ENCODE results near the gene PSMD7. TPM values are rescaled to one million over a fixed set of nuclear protein-coding genes. Genes with fewer than 3 reads are reported as not detected.
"Not testable (repeated sequence)": the region's sequence is repeated elsewhere in the genome, so short reads cannot be mapped to it uniquely, and the experiment has no call there.

PSMD7 gene
- polyA plus RNA-seq, 1 donor: 81.2 TPM

GRCh38 chr16:74297145-74297665 is 591 bp downstream of the PSMD7 start:
- DNase-seq: no peak

GRCh38 chr16:74298104-74298503 is 1.5 kb downstream of the PSMD7 start:
- DNase-seq: no peak

GRCh38 chr16:74302341-74302740 is 5.7 kb downstream of the PSMD7 start:
- DNase-seq: no peak

- no peak for DNase-seq
These were observed 7.7 kb downstream of the PSMD7 start for GRCh38 chr16:74304164-74304834.

GRCh38 chr16:74304835-74305176 is 8.2 kb downstream of the PSMD7 start:
- DNase-seq: no peak

GRCh38 chr16:74305281-74305680 is 8.7 kb downstream of the PSMD7 start:
- no peak for DNase-seq

GRCh38 chr16:74305978-74306784 is 9.6 kb downstream of the PSMD7 start:
- no peak for DNase-seq

- no peak for DNase-seq
These were observed 10.8 kb downstream of the PSMD7 start for GRCh38 chr16:74307383-74307782.

GRCh38 chr16:74309789-74310781 is 13.5 kb downstream of the PSMD7 start:
- peak; percentile 23 for DNase-seq

GRCh38 chr16:74315059-74315458 is 18.4 kb downstream of the PSMD7 start:
- no peak for DNase-seq

- peak; percentile 25 for DNase-seq
These were observed 24.1 kb downstream of the PSMD7 start for GRCh38 chr16:74320707-74321106.

- DNase-seq: no peak
These were observed 24.7 kb downstream of the PSMD7 start for GRCh38 chr16:74321356-74321755.

- DNase-seq: no peak
These were observed 25.7 kb downstream of the PSMD7 start for GRCh38 chr16:74322301-74322710.

- not testable (repeated sequence) for DNase-seq
These were observed 28.2 kb downstream of the PSMD7 start for GRCh38 chr16:74324777-74325176.

- no peak for DNase-seq
These were observed 29.0 kb downstream of the PSMD7 start for GRCh38 chr16:74325641-74326040.

- DNase-seq: not testable (repeated sequence)
These were observed 31.7 kb downstream of the PSMD7 start for GRCh38 chr16:74328346-74328745.

- DNase-seq: not testable (repeated sequence)
These were observed 35.9 kb downstream of the PSMD7 start for GRCh38 chr16:74332469-74332868.

- DNase-seq: not testable (repeated sequence)
These were observed 40.9 kb downstream of the PSMD7 start for GRCh38 chr16:74337506-74337905.

- DNase-seq: not testable (repeated sequence)
These were observed 42.6 kb downstream of the PSMD7 start for GRCh38 chr16:74339226-74339625.

GRCh38 chr16:74353038-74353437 is 56.4 kb downstream of the PSMD7 start:
- not testable (repeated sequence) for DNase-seq

Data from hindlimb muscle (tissue), 1 donor.